ENCODE measurements around the gene BECN2. TPM values are rescaled to one million over a fixed set of nuclear protein-coding genes. Genes with fewer than 3 reads are reported as not detected.

BECN2 gene
- total RNA-seq, 1 experiment from 2014 or later, result not detected

- Histone ChIP-seq H3K9me3 (no peaks in the 10 kb centered on the region), H3K4me3 (ENCODE audit: low read depth, low read length) (no peak overlapping the region), H3K27me3 (replicated peaks; ENCODE audit: control insufficient read depth, insufficient read depth, low read length) (no peaks in the 10 kb centered on the region), H3K4me1 (no peaks in the 10 kb centered on the region), H3K36me3 (ENCODE audit: control insufficient read depth, insufficient read depth, low read length) (no peaks in the 10 kb centered on the region)
- no peaks in the 10 kb centered on the region for H3K36me3 Mint-ChIP-seq (ENCODE audit: insufficient read depth, unreplicated experiment)
- H3K9me3 Mint-ChIP-seq (ENCODE audit: unreplicated experiment), result no peaks in the 10 kb centered on the region
- ChIA-PET POLR2A (no interaction called here), CTCF (no interaction called here)
- H3K4me1 Mint-ChIP-seq (ENCODE audit: low read depth, unreplicated experiment), result no peaks in the 10 kb centered on the region
- intact Hi-C loops (cut with micrococcal nuclease; ENCODE audit: unreplicated experiment), result no loop called here
- H3K27me3 Mint-ChIP-seq (ENCODE audit: insufficient read depth, unreplicated experiment), result no peaks in the 10 kb centered on the region
- TF ChIP-seq CTCF (IDR thresholded peaks at IDR 0.05; ENCODE audit: insufficient read depth in 1 of 2, low read depth in 1 of 2, low read length in 1 of 2, severe bottlenecking in 1 of 2, unreplicated experiment in 1 of 2), result no peak
- H3K4me3 Mint-ChIP-seq (ENCODE audit: unreplicated experiment), result no peak overlapping the region
- H3K27ac Mint-ChIP-seq (ENCODE audit: unreplicated experiment), result no peak overlapping the region
- BruUV-seq (replicated peaks), result no TSS peak
- DNase-seq, result no peak
Observed at GRCh38 chr1:241962153-241962552, 4.6 kb downstream of the BECN2 start.

- Mint-ChIP-seq H3K4me1 (ENCODE audit: low read depth, unreplicated experiment) (no peaks in the 10 kb centered on the region), H3K27ac (ENCODE audit: unreplicated experiment) (no peak overlapping the region), H3K27me3 (ENCODE audit: insufficient read depth, unreplicated experiment) (no peaks in the 10 kb centered on the region), H3K4me3 (ENCODE audit: unreplicated experiment) (no peak overlapping the region), H3K9me3 (ENCODE audit: unreplicated experiment) (no peaks in the 10 kb centered on the region), H3K36me3 (ENCODE audit: insufficient read depth, unreplicated experiment) (no peaks in the 10 kb centered on the region)
- CTCF ChIA-PET, result no interaction called here
- TF ChIP-seq CTCF (IDR thresholded peaks at IDR 0.05; ENCODE audit: insufficient read depth in 1 of 2, low read depth in 1 of 2, low read length in 1 of 2, severe bottlenecking in 1 of 2, unreplicated experiment in 1 of 2), result no peak
- BruUV-seq (replicated peaks), result no TSS peak
- H3K9me3 ChIP-seq, result no peaks in the 10 kb centered on the region
- no peaks in the 10 kb centered on the region for H3K36me3 ChIP-seq (ENCODE audit: control insufficient read depth, insufficient read depth, low read length)
- POLR2A ChIA-PET, result no interaction called here
- no peak overlapping the region for H3K4me3 ChIP-seq (ENCODE audit: low read depth, low read length)
- no peak for DNase-seq
- H3K4me1 ChIP-seq, result no peaks in the 10 kb centered on the region
- H3K27me3 ChIP-seq (replicated peaks; ENCODE audit: control insufficient read depth, insufficient read depth, low read length), result no peaks in the 10 kb centered on the region
- intact Hi-C loops (cut with micrococcal nuclease; ENCODE audit: unreplicated experiment), result no loop called here
Observed at GRCh38 chr1:241963722-241964121, 6.2 kb downstream of the BECN2 start.

GRCh38 chr1:241964550-241965282 is 7.1 kb downstream of the BECN2 start:
- H3K27me3 ChIP-seq (replicated peaks; ENCODE audit: control insufficient read depth, insufficient read depth, low read length), result no peaks in the 10 kb centered on the region
- H3K36me3 Mint-ChIP-seq (ENCODE audit: insufficient read depth, unreplicated experiment), result no peaks in the 10 kb centered on the region

More at GRCh38 chr1:241964550-241965282, 7.1 kb downstream of the BECN2 start:
- POLR2A ChIA-PET, result no interaction called here
- Histone ChIP-seq H3K4me3 (ENCODE audit: low read depth, low read length) (no peak overlapping the region), H3K4me1 (no peaks in the 10 kb centered on the region), H3K36me3 (ENCODE audit: control insufficient read depth, insufficient read depth, low read length) (no peaks in the 10 kb centered on the region), H3K9me3 (no peaks in the 10 kb centered on the region)
- H3K9me3 Mint-ChIP-seq (ENCODE audit: unreplicated experiment), result no peaks in the 10 kb centered on the region
- BruUV-seq (replicated peaks), result no TSS peak
- no peak for DNase-seq
- no peak for TF ChIP-seq CTCF (IDR thresholded peaks at IDR 0.05; ENCODE audit: insufficient read depth in 1 of 2, low read depth in 1 of 2, low read length in 1 of 2, severe bottlenecking in 1 of 2, unreplicated experiment in 1 of 2)
- H3K27ac Mint-ChIP-seq (ENCODE audit: unreplicated experiment), result no peak overlapping the region
- no peak overlapping the region for H3K4me3 Mint-ChIP-seq (ENCODE audit: unreplicated experiment)
- CTCF ChIA-PET, result no interaction called here
- intact Hi-C loops (cut with micrococcal nuclease; ENCODE audit: unreplicated experiment), result no loop called here
- H3K4me1 Mint-ChIP-seq (ENCODE audit: low read depth, unreplicated experiment), result no peaks in the 10 kb centered on the region
- H3K27me3 Mint-ChIP-seq (ENCODE audit: insufficient read depth, unreplicated experiment), result no peaks in the 10 kb centered on the region
